ENCODE results near the gene SPACA6.

SPACA6 gene

DNA sequence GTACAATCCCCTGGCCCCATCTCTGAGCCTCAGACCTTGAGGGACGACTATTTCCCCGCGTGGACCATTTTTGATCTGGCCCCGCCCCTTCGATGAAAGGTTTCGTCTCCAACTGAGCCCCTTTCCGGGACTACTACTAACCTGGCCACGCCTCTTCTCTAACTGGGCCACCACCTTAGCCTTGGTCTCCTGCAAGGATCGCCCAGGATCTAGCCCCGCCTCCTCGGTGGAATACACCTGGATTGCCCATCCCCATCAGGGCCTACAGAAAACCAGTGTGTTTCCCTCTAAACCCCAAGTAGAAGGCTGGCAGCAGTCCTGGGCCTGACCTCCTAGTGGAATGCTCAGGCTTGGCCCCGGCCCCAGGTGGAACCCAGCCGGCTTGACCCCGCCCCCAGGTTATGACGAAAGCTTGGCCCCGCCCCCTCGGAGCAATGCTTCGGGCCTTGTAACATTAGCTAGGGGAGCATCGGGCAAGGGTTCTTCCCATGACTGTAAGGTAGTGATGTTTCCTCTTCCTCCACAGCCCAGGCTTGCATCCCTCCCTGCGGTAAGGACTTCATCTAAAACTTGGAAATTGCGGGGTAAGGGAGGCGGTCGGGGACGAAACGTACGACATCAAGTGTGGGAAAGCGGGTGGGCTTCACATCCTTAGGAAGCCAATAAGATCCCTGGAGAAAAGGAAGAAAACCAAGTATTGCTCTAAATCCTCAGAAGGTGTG lies 9.1 kb downstream of the SPACA6 start:
- H3K36me3 ChIP-seq (ENCODE audit: control insufficient read depth in 1 of 2, insufficient read depth in 2 of 2, low read depth in 1 of 2, low read length in 2 of 2) = peaks cover 70 to 91% of the 10 kb centered on the region in 2 experiments
- no peak overlapping the region for H2BK5ac ChIP-seq (ENCODE audit: low read depth, low read length, poor library complexity, severe bottlenecking)
- no peak overlapping the region for H3K4ac ChIP-seq (ENCODE audit: low read depth in 1 of 2, low read length in 2 of 2)
- H3K9me3 ChIP-seq (ENCODE audit: control insufficient read depth, low read length) = no peaks in the 10 kb centered on the region
- 51% methylated on average over 25 of the region's 27 CpGs for WGBS
- H3K18ac ChIP-seq (ENCODE audit: low read depth in 1 of 2, low read length in 2 of 2) = no peak overlapping the region
- H4K91ac ChIP-seq (ENCODE audit: low read length) = no peak overlapping the region
- H3K23ac ChIP-seq (ENCODE audit: low read length in 2 of 2) = no peak overlapping the region
- no peak overlapping the region for H3K14ac ChIP-seq (ENCODE audit: low read length in 2 of 2)
- H3K9ac ChIP-seq (ENCODE audit: low read length) = no peak overlapping the region
- no peak overlapping the region for H2AK5ac ChIP-seq (ENCODE audit: low read length, severe bottlenecking)
- H3K79me1 ChIP-seq (replicated peaks; ENCODE audit: low read length, poor library complexity, severe bottlenecking) = peaks cover 17% of the 10 kb centered on the region
- no peak overlapping the region for H3K27ac ChIP-seq (ENCODE audit: low read length, poor library complexity, severe bottlenecking)
- H2BK15ac ChIP-seq (ENCODE audit: low read depth, poor library complexity, severe bottlenecking) = no peak overlapping the region
- no peak overlapping the region for H2BK120ac ChIP-seq (ENCODE audit: low read depth, low read length)
- no peak overlapping the region for H3K4me3 ChIP-seq (ENCODE audit: insufficient read depth in 1 of 2, low read depth in 1 of 2, low read length in 2 of 2)
- peak; percentile 46 for DNase-seq
- no peaks in the 10 kb centered on the region for H3K27me3 ChIP-seq (ENCODE audit: control insufficient read depth in 1 of 2, insufficient read depth in 1 of 2, low read length in 2 of 2)
- no peak overlapping the region for H2AFZ ChIP-seq (ENCODE audit: low read depth, low read length)
- no peak overlapping the region for H3K4me2 ChIP-seq (ENCODE audit: low read length, poor library complexity, severe bottlenecking)
- peaks cover 33% of the 10 kb centered on the region for H3K4me1 ChIP-seq (ENCODE audit: control insufficient read depth, insufficient read depth, low read depth, low read length)
- no peak overlapping the region for H2BK12ac ChIP-seq (ENCODE audit: low read length in 2 of 2)
- H4K8ac ChIP-seq (ENCODE audit: low read length) = no peak overlapping the region

DNA sequence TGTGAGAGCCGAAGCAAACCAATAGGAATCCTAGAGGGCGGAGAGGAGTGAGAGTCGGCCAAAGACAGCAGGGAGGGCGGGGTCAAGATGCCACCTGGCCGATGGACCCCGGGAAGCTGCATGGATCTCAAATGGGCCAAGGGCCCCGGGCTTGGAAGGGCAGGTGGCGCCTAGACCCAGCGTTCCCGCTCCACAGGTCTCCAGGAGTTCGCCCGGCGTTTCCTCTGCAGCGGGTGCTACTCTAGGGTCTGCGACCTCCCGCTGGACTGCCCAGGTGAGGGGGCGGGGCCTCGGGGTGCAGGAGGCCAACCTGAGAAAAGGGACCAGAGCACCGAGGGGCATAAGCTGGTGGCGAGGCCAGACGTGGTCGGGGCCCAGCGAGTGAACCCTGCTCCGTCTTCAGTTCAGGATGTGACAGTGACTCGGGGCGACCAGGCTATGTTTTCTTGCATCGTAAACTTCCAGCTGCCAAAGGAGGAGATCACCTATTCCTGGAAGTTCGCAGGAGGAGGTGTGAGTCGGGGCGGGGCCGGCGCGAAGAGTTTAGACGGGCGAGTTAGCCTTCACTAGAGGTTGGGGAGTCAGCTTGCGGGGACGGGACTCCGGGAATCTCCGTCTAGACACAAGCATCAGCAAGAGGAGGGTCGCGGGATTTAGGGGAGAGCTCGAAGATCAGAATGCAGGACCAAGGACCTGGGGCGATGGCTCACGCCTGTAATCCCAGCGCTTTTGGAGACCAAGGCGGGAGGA lies 9.9 kb downstream of the SPACA6 start:
- Histone ChIP-seq H4K8ac (ENCODE audit: low read length) (no peak overlapping the region), H3K4me2 (ENCODE audit: low read length, poor library complexity, severe bottlenecking) (no peak overlapping the region), H3K79me1 (replicated peaks; ENCODE audit: low read length, poor library complexity, severe bottlenecking) (peaks cover 15% of the 10 kb centered on the region), H2AK5ac (ENCODE audit: low read length, severe bottlenecking) (peak overlapping the region; percentile 38), H2AFZ (ENCODE audit: low read depth, low read length) (no peak overlapping the region), H3K4ac (ENCODE audit: low read depth in 1 of 2, low read length in 2 of 2) (peak overlapping the region in 1 of 2 experiments; percentile 12), H2BK5ac (ENCODE audit: low read depth, low read length, poor library complexity, severe bottlenecking) (no peak overlapping the region), H3K14ac (ENCODE audit: low read length in 2 of 2) (peak overlapping the region in 1 of 2 experiments; percentile 8), H3K27me3 (ENCODE audit: control insufficient read depth in 1 of 2, insufficient read depth in 1 of 2, low read length in 2 of 2) (no peaks in the 10 kb centered on the region), H2BK120ac (ENCODE audit: low read depth, low read length) (no peak overlapping the region), H3K23ac (ENCODE audit: low read length in 2 of 2) (peak overlapping the region in 1 of 2 experiments; percentile 10), H3K18ac (ENCODE audit: low read depth in 1 of 2, low read length in 2 of 2) (no peak overlapping the region), H2BK12ac (ENCODE audit: low read length in 2 of 2) (no peak overlapping the region), H3K4me3 (ENCODE audit: insufficient read depth in 1 of 2, low read depth in 1 of 2, low read length in 2 of 2) (peak overlapping the region in 1 of 2 experiments; percentile 91), H4K91ac (ENCODE audit: low read length) (no peak overlapping the region), H3K36me3 (ENCODE audit: control insufficient read depth in 1 of 2, insufficient read depth in 2 of 2, low read depth in 1 of 2, low read length in 2 of 2) (peaks cover 70 to 91% of the 10 kb centered on the region in 2 experiments), H3K27ac (ENCODE audit: low read length, poor library complexity, severe bottlenecking) (peak overlapping the region; percentile 81), H3K9ac (ENCODE audit: low read length) (peak overlapping the region; percentile 99), H3K9me3 (ENCODE audit: control insufficient read depth, low read length) (no peaks in the 10 kb centered on the region), H3K4me1 (ENCODE audit: control insufficient read depth, insufficient read depth, low read depth, low read length) (peaks cover 36% of the 10 kb centered on the region), H2BK15ac (ENCODE audit: low read depth, poor library complexity, severe bottlenecking) (no peak overlapping the region)
- peak; percentile 28 for DNase-seq
- 45% methylated on average over 46 of the region's 46 CpGs for WGBS

DNA sequence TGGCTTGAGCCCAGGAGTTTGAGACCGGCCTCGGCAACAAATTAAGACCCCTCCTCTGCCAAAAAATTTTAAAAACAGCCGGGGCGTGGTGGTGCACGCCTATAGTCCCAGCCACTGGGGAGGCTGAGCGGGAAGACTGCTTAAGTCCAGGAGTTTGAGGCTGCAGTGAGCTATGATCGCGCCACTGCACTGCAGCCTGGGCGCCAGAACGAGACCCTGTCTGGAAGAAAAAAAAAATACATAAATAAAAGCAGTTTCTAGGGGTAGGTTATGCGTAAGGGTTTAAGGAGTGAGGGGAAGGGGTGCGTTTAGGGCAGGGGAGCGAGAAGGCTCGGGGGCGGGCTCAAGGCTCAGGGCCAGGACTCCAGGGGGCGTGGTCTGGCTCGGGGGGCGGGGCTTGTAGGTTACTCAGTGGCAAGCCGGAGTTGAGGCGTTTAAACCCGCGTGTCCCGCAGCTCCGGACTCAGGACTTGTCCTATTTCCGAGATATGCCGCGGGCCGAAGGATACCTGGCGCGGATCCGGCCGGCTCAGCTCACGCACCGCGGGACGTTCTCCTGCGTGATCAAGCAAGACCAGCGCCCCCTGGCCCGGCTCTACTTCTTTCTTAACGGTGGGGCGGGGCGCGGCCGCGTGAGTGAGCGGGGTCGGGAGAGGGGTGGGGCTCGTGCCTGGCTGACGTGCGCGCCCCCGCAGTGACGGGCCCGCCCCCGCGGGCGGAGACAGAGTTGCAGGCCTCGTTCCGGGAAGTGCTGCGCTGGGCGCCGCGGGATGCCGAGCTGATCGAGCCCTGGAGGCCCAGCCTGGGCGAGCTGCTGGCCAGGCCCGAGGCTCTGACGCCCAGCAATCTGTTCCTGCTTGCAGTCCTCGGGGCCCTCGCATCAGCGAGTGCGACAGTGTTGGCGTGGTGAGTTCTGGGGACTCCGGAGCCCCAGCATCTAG lies 10.7 kb downstream of the SPACA6 start:
- H3K79me1 ChIP-seq (replicated peaks; ENCODE audit: low read length, poor library complexity, severe bottlenecking) = peaks cover 11% of the 10 kb centered on the region
- peak overlapping the region; percentile 84 for H4K8ac ChIP-seq (ENCODE audit: low read length)
- H3K18ac ChIP-seq (ENCODE audit: low read depth in 1 of 2, low read length in 2 of 2) = peak overlapping the region; percentile 56 to 94
- H3K23ac ChIP-seq (ENCODE audit: low read length in 2 of 2) = peak overlapping the region in 1 of 2 experiments; percentile 62
- 3% methylated on average over 60 of the region's 74 CpGs for WGBS
- peak overlapping the region; percentile 47 for H4K91ac ChIP-seq (ENCODE audit: low read length)
- H2BK5ac ChIP-seq (ENCODE audit: low read depth, low read length, poor library complexity, severe bottlenecking) = peak overlapping the region; percentile 19
- H2BK15ac ChIP-seq (ENCODE audit: low read depth, poor library complexity, severe bottlenecking) = no peak overlapping the region
- H3K4me1 ChIP-seq (ENCODE audit: control insufficient read depth, insufficient read depth, low read depth, low read length) = peaks cover 39% of the 10 kb centered on the region
- H2BK12ac ChIP-seq (ENCODE audit: low read length in 2 of 2) = peak overlapping the region in 1 of 2 experiments; percentile 66
- no peak overlapping the region for H3K14ac ChIP-seq (ENCODE audit: low read length in 2 of 2)
- peak overlapping the region; percentile 50 to 91 for H3K4me3 ChIP-seq (ENCODE audit: insufficient read depth in 1 of 2, low read depth in 1 of 2, low read length in 2 of 2)
- no peak overlapping the region for H2AFZ ChIP-seq (ENCODE audit: low read depth, low read length)
- no peaks in the 10 kb centered on the region for H3K9me3 ChIP-seq (ENCODE audit: control insufficient read depth, low read length)
- H3K4ac ChIP-seq (ENCODE audit: low read depth in 1 of 2, low read length in 2 of 2) = peak overlapping the region; percentile 65 to 84
- peak overlapping the region; percentile 99 for H3K9ac ChIP-seq (ENCODE audit: low read length)
- peak overlapping the region; percentile 93 for H3K4me2 ChIP-seq (ENCODE audit: low read length, poor library complexity, severe bottlenecking)
- DNase-seq = peak; percentile 95
- peak overlapping the region; percentile 81 for H3K27ac ChIP-seq (ENCODE audit: low read length, poor library complexity, severe bottlenecking)
- no peak overlapping the region for H2BK120ac ChIP-seq (ENCODE audit: low read depth, low read length)
- peak overlapping the region; percentile 50 for H2AK5ac ChIP-seq (ENCODE audit: low read length, severe bottlenecking)
- peaks cover 66 to 86% of the 10 kb centered on the region in 2 experiments for H3K36me3 ChIP-seq (ENCODE audit: control insufficient read depth in 1 of 2, insufficient read depth in 2 of 2, low read depth in 1 of 2, low read length in 2 of 2)
- no peaks in the 10 kb centered on the region for H3K27me3 ChIP-seq (ENCODE audit: control insufficient read depth in 1 of 2, insufficient read depth in 1 of 2, low read length in 2 of 2)
